ENCODE measurements around the gene GTPBP1. TPM values are rescaled to one million over a fixed set of nuclear protein-coding genes. Genes with fewer than 3 reads are reported as not detected.
A peak's percentile ranks its signal among the peaks of the same experiment; 100 is the strongest.

Gene GTPBP1
- total and polyA plus RNA-seq, 2 of the 13 experiments (the other 11 are each of a cell fraction or from before 2014, with no cell fraction given): 22.3 to 27.0 TPM

GRCh38 chr22:38705235-38706100, at the start of gene GTPBP1 (continued):
- TF ChIP-seq RAD51 (IDR thresholded peaks at IDR 0.05; ENCODE audit: borderline replicate concordance) (no peak), CTCF (CRISPR knock-in tag; IDR thresholded peaks at IDR 0.05) (peak; percentile 24; the same call in 1 of the 2 replicates), JUND (CRISPR knock-in tag; IDR thresholded peaks at IDR 0.05) (no peak), ZNF83 (CRISPR knock-in tag; IDR thresholded peaks at IDR 0.05; ENCODE audit: borderline replicate concordance) (0 out of 2 replicates have a peak, but pooled peaks have one; percentile 56), ZNF816 (CRISPR knock-in tag; IDR thresholded peaks at IDR 0.05; ENCODE audit: borderline replicate concordance) (no peak), ZNF362 (CRISPR knock-in tag; IDR thresholded peaks at IDR 0.05; ENCODE audit: borderline replicate concordance) (no peak), CBFB (CRISPR knock-in tag; IDR thresholded peaks at IDR 0.05) (no peak; the same call in 1 of the 2 replicates), SRF (IDR thresholded peaks at IDR 0.05; ENCODE audit: low read depth, low read length) (peak; percentile 64; the same call in 1 of the 2 replicates), ZNF331 (CRISPR knock-in tag; IDR thresholded peaks at IDR 0.05) (0 out of 2 replicates have a peak, but pooled peaks have one; percentile 16), GTF2F1 (IDR thresholded peaks at IDR 0.05; ENCODE audit: low read length) (0 out of 2 replicates have a peak, but pooled peaks have one; percentile 37), NFKBIZ (CRISPR knock-in tag; IDR thresholded peaks at IDR 0.05) (no peak), SETDB1 (CRISPR knock-in tag; IDR thresholded peaks at IDR 0.05; ENCODE audit: borderline replicate concordance) (no peak), ZNF619 (CRISPR knock-in tag; IDR thresholded peaks at IDR 0.05) (no peak), FOXP4 (CRISPR knock-in tag; IDR thresholded peaks at IDR 0.05) (peak; percentile 61; the same call in 1 of the 2 replicates), ARID2 (CRISPR knock-in tag; IDR thresholded peaks at IDR 0.05; ENCODE audit: borderline replicate concordance) (no peak), SKIL (CRISPR knock-in tag; IDR thresholded peaks at IDR 0.05; ENCODE audit: borderline replicate concordance) (no peak), CERS6 (CRISPR knock-in tag; IDR thresholded peaks at IDR 0.05) (no peak), ZKSCAN8 (CRISPR knock-in tag; IDR thresholded peaks at IDR 0.05; ENCODE audit: borderline replicate concordance) (no peak)
